Activated CD4-positive, alpha-beta T cell treated with anti-CD3 and anti-CD28 coated beads, Interleukin-2, amount 10 ng/mL, durations not matched to agents 24 days and 14 days (primary cell): ENCODE measurements around the gene TENM3. TPM values are rescaled to one million over a fixed set of nuclear protein-coding genes. Genes with fewer than 3 reads are reported as not detected.
"Not testable (repeated sequence)": the region's sequence is repeated elsewhere in the genome, so short reads cannot be mapped to it uniquely, and the experiment has no call there.

ENCODE experiments used
- DNase-seq: peaks from one replicate; pipeline ENCODE4 v3.0.0; 2022
- H3K27ac Mint-ChIP-seq: one replicate; pipeline ENCODE4 v1.8.0; 2022; ENCODE audit warnings: mild to moderate bottlenecking, mixed read lengths
- H3K27me3 Mint-ChIP-seq: one replicate; pipeline ENCODE4 v1.8.0; 2022; ENCODE audit warnings: mixed read lengths
- H3K36me3 Mint-ChIP-seq: one replicate; pipeline ENCODE4 v1.8.0; 2022; ENCODE audit warnings: low read depth, mild to moderate bottlenecking, mixed read lengths
- H3K4me1 Mint-ChIP-seq: one replicate; pipeline ENCODE4 v1.8.0; 2021; ENCODE audit warnings: mixed read lengths
- H3K4me3 Mint-ChIP-seq: one replicate; pipeline ENCODE4 v1.8.0; 2022; ENCODE audit warnings: mild to moderate bottlenecking, moderate library complexity, mixed read lengths
- H3K9me3 Mint-ChIP-seq: one replicate; pipeline ENCODE4 v1.8.0; 2021; ENCODE audit warnings: mixed read lengths
- intact Hi-C: fragments of 100-400 bp; cut with micrococcal nuclease; formaldehyde crosslinking; loops from one replicate; pipeline ENCODE4 v1.15.1; 2023
- total RNA-seq: library from RNA; stranded (reverse); gene quantifications from 2 replicates; pipeline ENCODE4 v1.2.3, GENCODE V29; 2022

TENM3 gene
- total RNA-seq, 1 donor from 2014 or later = not detected

- peak; percentile 90 for DNase-seq
- intact Hi-C loops = loop anchor here (5.0 kb wide), 1 partner anchor 1664 kb away; no protein-coding TSS in a partner anchor
- H3K4me3 Mint-ChIP-seq = peak overlapping the region; percentile 74
These were observed 563.4 kb downstream of the TENM3 start for GRCh38 chr4:182806259-182807252.

GRCh38 chr4:182807346-182807745 is 564.1 kb downstream of the TENM3 start:
- intact Hi-C loops = loop anchor here (5.0 kb wide), 1 partner anchor 1665 kb away; no protein-coding TSS in a partner anchor

More at GRCh38 chr4:182806259-182807252, 563.4 kb downstream of the TENM3 start:
- H3K27ac Mint-ChIP-seq = no peak overlapping the region
- H3K27me3 Mint-ChIP-seq = peaks cover 18% of the 10 kb centered on the region
- peaks cover 14% of the 10 kb centered on the region for H3K4me1 Mint-ChIP-seq
- peaks cover 5% of the 10 kb centered on the region for H3K9me3 Mint-ChIP-seq
- no peaks in the 10 kb centered on the region for H3K36me3 Mint-ChIP-seq

GRCh38 chr4:182807767-182808548 is 564.8 kb downstream of the TENM3 start:
- Mint-ChIP-seq H3K27me3 (peaks cover 18% of the 10 kb centered on the region), H3K36me3 (no peaks in the 10 kb centered on the region), H3K4me3 (peak overlapping the region; percentile 45), H3K9me3 (peaks cover 12% of the 10 kb centered on the region), H3K27ac (no peak overlapping the region), H3K4me1 (peaks cover 14% of the 10 kb centered on the region)
- DNase-seq = no peak
- intact Hi-C loops = loop anchor here (5.0 kb wide), 1 partner anchor 1666 kb away; no protein-coding TSS in a partner anchor

More at GRCh38 chr4:182807346-182807745, 564.1 kb downstream of the TENM3 start:
- Mint-ChIP-seq H3K36me3 (no peaks in the 10 kb centered on the region), H3K27me3 (peaks cover 18% of the 10 kb centered on the region), H3K4me3 (no peak overlapping the region), H3K27ac (no peak overlapping the region), H3K4me1 (peaks cover 14% of the 10 kb centered on the region), H3K9me3 (peaks cover 11% of the 10 kb centered on the region)
- DNase-seq = no peak

- Mint-ChIP-seq H3K27me3 (peaks cover 18% of the 10 kb centered on the region), H3K27ac (no peak overlapping the region), H3K9me3 (peaks cover 12% of the 10 kb centered on the region), H3K4me1 (peaks cover 16% of the 10 kb centered on the region), H3K36me3 (no peaks in the 10 kb centered on the region), H3K4me3 (peak overlapping the region; percentile 45)
- DNase-seq = peak; percentile 93
- intact Hi-C loops = loop anchor here (1.0 to 5.0 kb wide), 3 partner anchors 108 to 1667 kb away; partner anchors contain the start of gene DCTD
These were observed 565.6 kb downstream of the TENM3 start for GRCh38 chr4:182808673-182809416.

GRCh38 chr4:182809417-182810102 is 566.4 kb downstream of the TENM3 start:
- peaks cover 15% of the 10 kb centered on the region for H3K27me3 Mint-ChIP-seq
- peak; percentile 69 for DNase-seq
- intact Hi-C loops = loop anchor here (1.0 to 5.0 kb wide), 3 partner anchors 108 to 1667 kb away; partner anchors contain the start of gene DCTD
- H3K4me1 Mint-ChIP-seq = peaks cover 16% of the 10 kb centered on the region
- H3K36me3 Mint-ChIP-seq = no peaks in the 10 kb centered on the region
- H3K4me3 Mint-ChIP-seq = peak overlapping the region; percentile 45
- no peak overlapping the region for H3K27ac Mint-ChIP-seq
- H3K9me3 Mint-ChIP-seq = peaks cover 12% of the 10 kb centered on the region

- Mint-ChIP-seq H3K27me3 (peaks cover 11% of the 10 kb centered on the region), H3K36me3 (no peaks in the 10 kb centered on the region), H3K27ac (no peak overlapping the region), H3K9me3 (peaks cover 12% of the 10 kb centered on the region), H3K4me3 (no peak overlapping the region), H3K4me1 (peaks cover 16% of the 10 kb centered on the region)
- DNase-seq = no peak
- intact Hi-C loops = no loop called here
These were observed 567.0 kb downstream of the TENM3 start for GRCh38 chr4:182810103-182810615.

GRCh38 chr4:182812916-182813315 is 569.7 kb downstream of the TENM3 start:
- no peak for DNase-seq
- Mint-ChIP-seq H3K9me3 (peaks cover 12% of the 10 kb centered on the region), H3K4me3 (no peak overlapping the region), H3K27ac (no peak overlapping the region), H3K27me3 (peaks cover 3% of the 10 kb centered on the region), H3K4me1 (peaks cover 12% of the 10 kb centered on the region), H3K36me3 (no peaks in the 10 kb centered on the region)
- intact Hi-C loops = no loop called here

GRCh38 chr4:182814065-182814464 is 570.9 kb downstream of the TENM3 start:
- H3K27me3 Mint-ChIP-seq, H3K36me3 Mint-ChIP-seq, DNase-seq, H3K4me1 Mint-ChIP-seq, intact Hi-C loops, H3K4me3 Mint-ChIP-seq, H3K27ac Mint-ChIP-seq: not testable (repeated sequence)
- peaks cover 12% of the 10 kb centered on the region for H3K9me3 Mint-ChIP-seq

GRCh38 chr4:182818926-182819730 is 575.9 kb downstream of the TENM3 start:
- Mint-ChIP-seq H3K36me3 (no peaks in the 10 kb centered on the region), H3K27ac (no peak overlapping the region), H3K27me3 (peaks cover 3% of the 10 kb centered on the region), H3K4me3 (no peak overlapping the region), H3K9me3 (no peaks in the 10 kb centered on the region), H3K4me1 (peaks cover 6% of the 10 kb centered on the region)
- intact Hi-C loops = no loop called here
- no peak for DNase-seq

- DNase-seq = no peak
- no peaks in the 10 kb centered on the region for H3K9me3 Mint-ChIP-seq
- H3K27me3 Mint-ChIP-seq = peaks cover 3% of the 10 kb centered on the region
- H3K36me3 Mint-ChIP-seq = no peaks in the 10 kb centered on the region
- peaks cover 8% of the 10 kb centered on the region for H3K4me1 Mint-ChIP-seq
- H3K4me3 Mint-ChIP-seq = no peak overlapping the region
- no peak overlapping the region for H3K27ac Mint-ChIP-seq
- intact Hi-C loops = no loop called here
These were observed 576.5 kb downstream of the TENM3 start for GRCh38 chr4:182819751-182820150.

GRCh38 chr4:182822554-182822953 is 579.4 kb downstream of the TENM3 start:
- no peak overlapping the region for H3K4me3 Mint-ChIP-seq
- intact Hi-C loops = no loop called here

GRCh38 chr4:182823576-182823975 is 580.4 kb downstream of the TENM3 start:
- Mint-ChIP-seq H3K4me1 (peaks cover 15% of the 10 kb centered on the region), H3K27ac (no peak overlapping the region), H3K27me3 (no peaks in the 10 kb centered on the region), H3K4me3 (no peak overlapping the region), H3K36me3 (no peaks in the 10 kb centered on the region), H3K9me3 (no peaks in the 10 kb centered on the region)
- intact Hi-C loops = no loop called here
- no peak for DNase-seq

More at GRCh38 chr4:182822554-182822953, 579.4 kb downstream of the TENM3 start:
- no peaks in the 10 kb centered on the region for H3K9me3 Mint-ChIP-seq
- H3K27me3 Mint-ChIP-seq = no peaks in the 10 kb centered on the region
- peaks cover 15% of the 10 kb centered on the region for H3K4me1 Mint-ChIP-seq
- no peak overlapping the region for H3K27ac Mint-ChIP-seq
- no peak for DNase-seq
- no peaks in the 10 kb centered on the region for H3K36me3 Mint-ChIP-seq
